Astrocyte of the spinal cord (primary cell): ENCODE measurements around the gene TSNAX.

Experiments used
- DNase-seq: peaks from one replicate; pipeline ENCODE4 v3.0.0; 2011; ENCODE audit warnings: low read depth, low spot score
- H3K4me3 ChIP-seq: 2 replicates; pipeline ENCODE4 v1.5.1; 2011; ENCODE audit warnings: low read depth, mild to moderate bottlenecking, low read length, moderate library complexity
- CTCF ChIP-seq: IDR thresholded peaks from 2 replicates; pipeline ENCODE4 v1.5.1; 2012; ENCODE audit warnings: low read depth, mild to moderate bottlenecking, low read length, inconsistent platforms
- in situ Hi-C: cut with HindIII; loops from 2 replicates; pipeline ENCODE4 v1.10.0; 2017; ENCODE audit warnings: low sequenced_read_pairs

TSNAX gene

GRCh38 chr1:231611111-231611510, 82.6 kb downstream of the TSNAX start:
- no peak for DNase-seq
- TF ChIP-seq CTCF, result no peak
- H3K4me3 ChIP-seq, result no peak overlapping the region
- in situ Hi-C loops, result no loop called here

- H3K4me3 ChIP-seq, result no peak overlapping the region
- DNase-seq, result no peak
- in situ Hi-C loops, result no loop called here
- no peak for TF ChIP-seq CTCF
Observed at GRCh38 chr1:231611851-231612250, 83.4 kb downstream of the TSNAX start.

GRCh38 chr1:231612393-231613089, 84.1 kb downstream of the TSNAX start:
- no peak for DNase-seq
- no peak for TF ChIP-seq CTCF
- in situ Hi-C loops, result no loop called here
- no peak overlapping the region for H3K4me3 ChIP-seq

GRCh38 chr1:231613419-231614349, 85.2 kb downstream of the TSNAX start:
- no peak for DNase-seq
- in situ Hi-C loops, result no loop called here
- no peak overlapping the region for H3K4me3 ChIP-seq
- no peak for TF ChIP-seq CTCF
